Lung (tissue), 16 donors: Measurements from ENCODE around the gene LRRC1. TPM values are rescaled to one million over a fixed set of nuclear protein-coding genes. Genes with fewer than 3 reads are reported as not detected.
A peak's percentile ranks its signal among the peaks of the same experiment; 100 is the strongest.

Experiments
- ATAC-seq: fragments of 200-7000 bp; cut with Tn5 transposase; one replicate; pipeline ENCODE4 v1.9.1; 2020; ENCODE audit warnings: moderate number of reproducible peaks; ENCODE audit not compliant: insufficient read depth, low FRiP score
- DNase-seq, 3 donors: peaks; one replicate each; pipeline ENCODE4 v3.0.0-alpha.2; 2013 to 2017
- H3K27ac ChIP-seq, 2 donors: one replicate each; pipeline ENCODE4 v1.5.1; 2013; ENCODE audit warnings: mild to moderate bottlenecking in 2 of 2, moderate library complexity in 2 of 2, control low read depth in 1 of 2, inconsistent platforms in 1 of 2, low read depth in 1 of 2, low read length in 1 of 2
- H3K27me3 ChIP-seq, 3 donors: one replicate each; pipeline ENCODE4 v1.5.1; 2013; ENCODE audit warnings: low read length in 2 of 3; ENCODE audit not compliant: control insufficient read depth in 3 of 3, insufficient read depth in 3 of 3
- H3K36me3 ChIP-seq, 4 donors: one replicate each; pipeline ENCODE4 v1.5.1; 2013; ENCODE audit warnings: low read length in 4 of 4, mild to moderate bottlenecking in 1 of 4, moderate library complexity in 1 of 4; ENCODE audit not compliant: control insufficient read depth in 4 of 4, insufficient read depth in 4 of 4
- H3K4me1 ChIP-seq, 5 donors: one replicate each; pipeline ENCODE4 v1.5.1; 2013; ENCODE audit warnings: low read length in 5 of 5, mild to moderate bottlenecking in 2 of 5, moderate library complexity in 1 of 5; ENCODE audit not compliant: control insufficient read depth in 5 of 5, insufficient read depth in 5 of 5
- H3K4me3 ChIP-seq: one replicate; pipeline ENCODE4 v1.5.1; 2013; ENCODE audit warnings: mild to moderate bottlenecking, control low read depth, moderate library complexity
- H3K9ac ChIP-seq, 2 donors: one replicate each; pipeline ENCODE4 v1.5.1; 2013; ENCODE audit warnings: low read length in 2 of 2, control low read depth in 1 of 2; ENCODE audit not compliant: insufficient read depth in 1 of 2
- H3K9me3 ChIP-seq, 4 donors: one replicate each; pipeline ENCODE4 v1.5.1; 2013; ENCODE audit warnings: low read length in 3 of 4, mild to moderate bottlenecking in 1 of 4, moderate library complexity in 1 of 4; ENCODE audit not compliant: control insufficient read depth in 4 of 4, insufficient read depth in 3 of 4
- WGBS, 2 donors: extraction: QIAGEN DNeasy Blood & Tissue Kit; methylation state at CpG; one replicate each; pipeline ENCODE4 v1.1.7; 2013; 5-methylcytosine and 5-hydroxymethylcytosine counted together
- long read RNA-seq, 5 donors: transcript quantifications; one replicate each; lab custom pipeline, GENCODE V29; 2026
- polyA plus RNA-seq, 2 donors: library from polyadenylated mRNA; stranded (reverse); fragments of 200-250 nt; gene quantifications; one replicate each; pipeline ENCODE4 v1.2.1, GENCODE V29; 2013
- total RNA-seq, 2 donors: library from RNA; depleted of rRNA in 1 of 2; stranded (reverse); fragments of >200 nt in 1 of 2; gene quantifications; one replicate each; pipeline ENCODE4 v1.2.1, GENCODE V29; 2014 to 2021
- TF ChIP-seq, protein P1 (sequence below): IDR thresholded peaks from 2 replicates; pipeline ENCODE4 v1.5.1; 2012; ENCODE audit warnings: mild to moderate bottlenecking; ENCODE audit errors: control extremely low read depth, extremely low read depth
- donor health status: control.
- donor health status: control.
- donor health status: Bipolar disorder and iron deficiency.
- donor health status: healthy.
- donor health status: DM: yes; HTN: yes; CAD: no.

Gene LRRC1
- 10 to 100 TPM; 11.0 to 19.9 TPM for total RNA-seq
- polyA plus RNA-seq = 1 to 10 TPM; 4.8 to 8.9 TPM
- long read RNA-seq, donor 1, partial matches to known transcripts = 0 of 1 reads
- long read RNA-seq, donor 1, other reads (novel, unspliced or antisense) = 0 of 1 reads
- long read RNA-seq, donor 2 = 0 reads
- long read RNA-seq, donor 3, partial matches to known transcripts = 0 of 3 reads
- long read RNA-seq, donor 3, other reads (novel, unspliced or antisense) = 0 of 3 reads
- long read RNA-seq, donor 4 = 0 reads
- long read RNA-seq, donor 5, partial matches to known transcripts = 0 of 1 reads
- long read RNA-seq, donor 5, other reads (novel, unspliced or antisense) = 0 of 1 reads

DNA sequence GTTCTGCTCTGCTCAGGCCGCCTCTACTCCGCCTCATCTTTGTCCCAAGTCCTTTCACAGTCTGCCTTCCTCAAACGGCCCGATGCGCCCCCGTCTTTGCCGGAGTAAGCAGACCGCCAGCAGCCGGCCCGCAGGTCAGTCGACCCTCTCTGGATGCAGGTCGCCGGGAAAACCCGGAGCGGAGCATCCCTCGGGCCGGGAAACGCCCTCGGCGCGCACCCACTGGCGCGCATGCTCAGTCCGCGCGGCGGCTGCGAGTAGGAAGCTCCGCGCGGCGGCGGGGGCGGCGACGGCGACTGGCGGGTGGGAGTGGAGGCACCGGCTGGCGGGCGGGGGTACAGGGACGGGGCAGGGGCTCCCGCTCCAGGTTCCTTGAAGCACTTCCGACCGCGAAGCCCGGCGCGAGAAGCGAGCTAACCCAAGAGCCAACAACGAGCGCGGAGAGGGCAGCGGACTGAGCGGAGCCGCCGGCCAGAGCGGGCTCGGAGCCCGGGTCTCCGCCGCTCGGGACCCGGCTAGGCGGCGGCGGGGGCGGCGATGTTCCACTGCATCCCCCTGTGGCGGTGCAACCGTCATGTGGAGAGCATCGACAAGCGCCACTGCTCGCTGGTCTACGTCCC lies at the start of gene LRRC1:
TSS of gene LRRC1 (plus strand) at position 286 of the 620 bp plus-strand sequence. CDS start at position 538, 252 bp downstream.
- peak; percentile 93 to 97 (median 95) for DNase-seq
- H3K9ac ChIP-seq = peak within 1 kb of the TSS; percentile 29 to 82
- peak; percentile 88 for ATAC-seq
- peaks cover 0 to 1% (median 0%) of the 10 kb centered on the region in 4 donors for H3K9me3 ChIP-seq
- H3K36me3 ChIP-seq = no peaks in the 10 kb centered on the region
- TF ChIP-seq, protein P1, sequence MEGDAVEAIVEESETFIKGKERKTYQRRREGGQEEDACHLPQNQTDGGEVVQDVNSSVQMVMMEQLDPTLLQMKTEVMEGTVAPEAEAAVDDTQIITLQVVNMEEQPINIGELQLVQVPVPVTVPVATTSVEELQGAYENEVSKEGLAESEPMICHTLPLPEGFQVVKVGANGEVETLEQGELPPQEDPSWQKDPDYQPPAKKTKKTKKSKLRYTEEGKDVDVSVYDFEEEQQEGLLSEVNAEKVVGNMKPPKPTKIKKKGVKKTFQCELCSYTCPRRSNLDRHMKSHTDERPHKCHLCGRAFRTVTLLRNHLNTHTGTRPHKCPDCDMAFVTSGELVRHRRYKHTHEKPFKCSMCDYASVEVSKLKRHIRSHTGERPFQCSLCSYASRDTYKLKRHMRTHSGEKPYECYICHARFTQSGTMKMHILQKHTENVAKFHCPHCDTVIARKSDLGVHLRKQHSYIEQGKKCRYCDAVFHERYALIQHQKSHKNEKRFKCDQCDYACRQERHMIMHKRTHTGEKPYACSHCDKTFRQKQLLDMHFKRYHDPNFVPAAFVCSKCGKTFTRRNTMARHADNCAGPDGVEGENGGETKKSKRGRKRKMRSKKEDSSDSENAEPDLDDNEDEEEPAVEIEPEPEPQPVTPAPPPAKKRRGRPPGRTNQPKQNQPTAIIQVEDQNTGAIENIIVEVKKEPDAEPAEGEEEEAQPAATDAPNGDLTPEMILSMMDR = no peak
- peak within 1 kb of the TSS; percentile 66 for H3K4me3 ChIP-seq
- peak within 1 kb of the TSS; percentile 67 to 83 for H3K27ac ChIP-seq
- H3K27me3 ChIP-seq = peaks cover 0 to 4% (median 0%) of the 10 kb centered on the region in 3 donors
- peaks cover 0 to 27% (median 5%) of the 10 kb centered on the region in 5 donors for H3K4me1 ChIP-seq
- WGBS, 2 donors = 0 to 1% methylated on average over 64 to 75 of the region's 75 CpGs

DNA sequence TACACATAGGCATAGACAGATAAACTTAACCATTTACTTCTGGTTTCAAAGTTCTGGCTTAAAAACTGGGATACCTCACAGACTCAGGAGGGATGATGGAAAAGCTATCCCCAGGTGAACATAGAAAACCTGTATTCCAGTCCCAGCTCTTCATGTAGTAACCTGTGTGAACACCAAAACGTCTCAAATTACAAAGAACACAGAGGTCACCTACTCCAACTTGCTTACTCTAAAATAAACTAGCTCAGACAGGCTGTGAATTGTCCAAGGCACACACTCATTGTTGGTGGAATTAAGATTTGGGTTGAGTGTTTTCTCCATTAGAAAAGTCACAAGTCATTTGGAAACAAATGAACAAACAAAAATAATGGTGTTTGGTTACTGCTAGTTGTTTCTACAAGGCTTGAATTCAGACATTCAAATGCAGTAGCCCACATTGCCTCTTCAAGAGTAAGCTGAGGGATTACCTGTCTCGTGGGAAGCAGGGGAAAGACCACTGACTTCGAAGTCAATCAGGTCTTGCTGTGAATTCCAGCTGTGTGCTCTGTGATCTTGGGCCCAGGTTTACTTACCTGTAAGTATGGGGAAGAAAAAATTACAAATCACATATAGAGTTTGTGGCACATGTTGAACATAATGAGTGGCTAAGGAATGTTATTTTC lies 48.2 kb upstream of the LRRC1 start:
- TF ChIP-seq, protein P1 = no peak
- no peak overlapping the region for H3K9ac ChIP-seq
- no peaks in the 10 kb centered on the region for H3K36me3 ChIP-seq
- no peaks in the 10 kb centered on the region for H3K27me3 ChIP-seq
- peaks cover 0 to 3% (median 0%) of the 10 kb centered on the region in 5 donors for H3K4me1 ChIP-seq
- whole genome bisulfite sequencing, 2 donors = 42 to 66% methylated on average over 3 of the region's 3 CpGs
- no peaks in the 10 kb centered on the region for H3K9me3 ChIP-seq
- ATAC-seq (no peak), DNase-seq (peak in 2 of 3 donors; percentile 36 to 50)
- no peak overlapping the region for H3K4me3 ChIP-seq
- no peak overlapping the region for H3K27ac ChIP-seq

DNA sequence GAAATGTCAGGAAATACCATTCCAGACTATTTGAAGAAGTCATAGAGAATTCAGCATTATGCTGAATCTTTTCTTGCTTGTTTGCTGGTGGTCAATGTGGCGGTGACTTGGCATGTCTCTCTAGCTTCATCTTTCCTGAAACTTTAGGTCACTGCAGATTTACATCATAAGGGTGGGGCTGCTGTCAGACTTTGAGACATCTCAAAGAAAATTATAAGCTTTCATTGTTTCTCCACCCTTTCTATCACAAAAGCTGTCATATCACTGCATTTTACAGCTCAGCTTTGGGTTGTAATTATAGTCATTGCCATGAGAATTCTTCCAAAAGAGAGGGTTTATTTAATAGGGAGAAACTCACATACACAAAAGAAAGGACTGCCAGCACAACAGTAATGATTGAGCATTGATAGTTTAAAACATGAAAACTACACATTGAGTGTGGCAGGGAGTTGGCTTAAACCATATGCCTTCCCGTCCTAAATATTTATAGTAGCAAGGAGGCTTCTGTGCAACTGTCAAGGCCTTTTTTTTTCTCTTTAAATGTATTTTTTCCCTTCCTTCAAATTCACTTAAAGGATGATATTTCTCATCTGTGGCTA lies 44.7 kb upstream of the LRRC1 start:
- TF ChIP-seq, protein P1 = no peak
- WGBS, 2 donors = 68 to 72% methylated on average over 2 of the region's 2 CpGs
- Histone ChIP-seq H3K9me3 (no peaks in the 10 kb centered on the region), H3K27ac (no peak overlapping the region), H3K27me3 (no peaks in the 10 kb centered on the region), H3K4me1 (peaks cover 0 to 3% (median 0%) of the 10 kb centered on the region in 5 donors), H3K4me3 (no peak overlapping the region), H3K36me3 (no peaks in the 10 kb centered on the region), H3K9ac (no peak overlapping the region)
- DNase-seq = no peak
- ATAC-seq = no peak
